HepG2 (cell line): ENCODE measurements around the gene INHBB. TPM values are rescaled to one million over a fixed set of nuclear protein-coding genes. Genes with fewer than 3 reads are reported as not detected.
A peak's percentile ranks its signal among the peaks of the same experiment; 100 is the strongest.

Experiments used
- ATAC-seq: fragments of 200-7000 bp; cut with Tn5 transposase; 3 replicates; pipeline ENCODE4 v1.9.1; 2020; ENCODE audit warnings: mild to moderate bottlenecking, moderate library complexity
- Bru-seq: library from RNA; stranded (reverse); fragments of 400-500 nt; gene quantifications from one replicate; lab custom pipeline; 2021; lab: Mats Ljungman, UMichigan
- BruChase-seq, 2 experiments: library from RNA; stranded (reverse); fragments of 400-500 nt; gene quantifications; one replicate each; lab custom pipeline; 2021; lab: Mats Ljungman, UMichigan
- BruUV-seq: library from RNA; stranded (reverse); fragments of 400-500 nt; replicated peaks from 2 replicates; lab custom pipeline; 2021; lab: Mats Ljungman, UMichigan
- CTCF ChIA-PET: fragments of 300-600 bp; formaldehyde crosslinking; extraction: SDS; loops from one replicate; lab custom pipeline; 2021; ENCODE audit warnings: low total read pairs, inconsistent platforms, low intra/inter-chr PET ratio; lab: Yijun Ruan, JAX
- POLR2A ChIA-PET: fragments of 350-600 bp; sonication (Branson Sonifier 250); formaldehyde crosslinking; loops from one replicate; lab custom pipeline; 2020; ENCODE audit warnings: antibody characterized with exemption, inconsistent platforms; lab: Yijun Ruan, JAX
- DNase-seq: peaks from one replicate; pipeline ENCODE4 v3.0.0-alpha.2; 2015; ENCODE audit warnings: low spot score
- FAIRE-seq: peaks from 3 replicates; lab custom pipeline; 2011; peaks lifted over from hg19 to GRCh38; lab: Jason Lieb, UNC
- H2AFZ ChIP-seq: one replicate; pipeline ENCODE4 v1.6.1; 2011; ENCODE audit warnings: low read length, inconsistent platforms
- H3K27ac ChIP-seq: fragments of 300-600 bp; 3 replicates; pipeline ENCODE4 v1.8.0; 2011; ENCODE audit warnings: mixed run types, mild to moderate bottlenecking, mixed read lengths, low read length, inconsistent platforms; ENCODE audit not compliant: insufficient read depth; ENCODE audit errors: extremely low read length
- H3K27me3 ChIP-seq, 2 experiments: fragments of 200-600 bp in 1 of 2; 2 replicates in 1 of 2; 3 replicates in 1 of 2; pipeline versions ENCODE4 v1.6.0 to v1.8.0; 2011; ENCODE audit warnings: low read length in 2 of 2, mild to moderate bottlenecking in 2 of 2, moderate library complexity in 2 of 2, inconsistent platforms in 1 of 2; ENCODE audit not compliant: insufficient read depth in 2 of 2, control insufficient read depth in 1 of 2
- H3K36me3 ChIP-seq, 2 experiments: fragments of 200-600 bp in 1 of 2; replicated peaks in 1 of 2; 2 replicates in 1 of 2; 3 replicates in 1 of 2; pipeline versions ENCODE4 v1.5.1 to v1.8.0; 2011; ENCODE audit warnings: low read length in 2 of 2, inconsistent platforms in 1 of 2; ENCODE audit not compliant: insufficient read depth in 2 of 2, control insufficient read depth in 1 of 2
- H3K4me1 ChIP-seq: 2 replicates; pipeline ENCODE4 v1.5.1; 2012; ENCODE audit warnings: low read length, inconsistent platforms; ENCODE audit not compliant: insufficient read depth
- H3K4me2 ChIP-seq: 2 replicates; pipeline ENCODE4 v1.6.0; 2011; ENCODE audit warnings: low read depth, low read length, inconsistent platforms
- H3K4me3 ChIP-seq, 3 experiments: fragments of 200-600 bp in 1 of 3; sonication (generic), shearing (Covaris generic) in 1 of 3; replicated peaks in 1 of 3; 2 replicates each; pipeline ENCODE4 v1.5.1; 2011 to 2016; ENCODE audit warnings: low read length in 3 of 3, inconsistent platforms in 2 of 3, low read depth in 2 of 3, mild to moderate bottlenecking in 2 of 3, control low read depth in 1 of 3, mixed read lengths in 1 of 3; ENCODE audit not compliant: insufficient read depth in 1 of 3
- H3K79me2 ChIP-seq: one replicate; pipeline ENCODE4 v1.6.1; 2011; ENCODE audit warnings: low read length, inconsistent platforms; ENCODE audit not compliant: insufficient read depth
- H3K9ac ChIP-seq: 2 replicates; pipeline ENCODE4 v1.6.0; 2011; ENCODE audit warnings: mild to moderate bottlenecking, low read depth, low read length, inconsistent platforms; ENCODE audit not compliant: insufficient read depth
- H3K9me3 ChIP-seq: 2 replicates; pipeline ENCODE4 v1.5.1; 2012; ENCODE audit warnings: mild to moderate bottlenecking, low read length
- H4K20me1 ChIP-seq: 2 replicates; pipeline ENCODE4 v1.6.0; 2011; ENCODE audit warnings: inconsistent platforms, mild to moderate bottlenecking, low read length, moderate library complexity; ENCODE audit not compliant: insufficient read depth
- BCL6 ChIP-seq: IDR thresholded peaks from 2 replicates; pipeline ENCODE4 v1.6.1; 2016; ENCODE audit warnings: missing genetic modification reagents, missing compliant biosample characterization
- DNMT1 ChIP-seq: sonication (generic); formaldehyde crosslinking; IDR thresholded peaks from 2 replicates; pipeline ENCODE4 v1.5.1; 2020; ENCODE audit warnings: mild to moderate bottlenecking, missing genetic modification reagents
- GATA4 ChIP-seq: sonication (generic); IDR thresholded peaks from 2 replicates; pipeline ENCODE4 v1.6.1; 2016; ENCODE audit warnings: antibody characterized with exemption, low read depth, borderline replicate concordance
- HES4 ChIP-seq: sonication (generic); formaldehyde crosslinking; IDR thresholded peaks from 2 replicates; pipeline ENCODE4 v1.9.0; 2021; ENCODE audit warnings: mild to moderate bottlenecking, missing genetic modification reagents, borderline replicate concordance
- POLR2AphosphoS2 ChIP-seq: IDR thresholded peaks from 2 replicates; pipeline ENCODE4 v1.6.1; 2011; ENCODE audit warnings: low read depth, low read length, improper control_type of control experiment
- RERE ChIP-seq: IDR thresholded peaks from 2 replicates; pipeline ENCODE4 v1.6.1; 2016; ENCODE audit warnings: low read depth, missing genetic modification reagents, missing compliant biosample characterization
- ZNF44 ChIP-seq: sonication (generic); formaldehyde crosslinking; IDR thresholded peaks from 2 replicates; pipeline ENCODE4 v1.5.1; 2020; ENCODE audit warnings: mild to moderate bottlenecking, missing genetic modification reagents
- ZNF749 ChIP-seq: sonication (generic); formaldehyde crosslinking; IDR thresholded peaks from 2 replicates; pipeline ENCODE4 v1.8.0; 2022; ENCODE audit warnings: mild to moderate bottlenecking, missing genetic modification reagents, moderate library complexity, borderline replicate concordance
- ZXDC ChIP-seq: sonication (generic); formaldehyde crosslinking; IDR thresholded peaks from 2 replicates; pipeline ENCODE4 v1.5.0; 2020; ENCODE audit warnings: mild to moderate bottlenecking, missing genetic modification reagents
- WGBS: methylation state at CpG from one replicate; pipeline ENCODE4 v1.1.6; 2017; ENCODE audit warnings: low lambda C conversion rate; 5-methylcytosine and 5-hydroxymethylcytosine counted together
- in situ Hi-C: cut with HindIII; loops from 2 replicates; pipeline ENCODE4 v1.10.0; 2017; ENCODE audit warnings: low pct_unique_long_range_greater_than_20kb; ENCODE audit not compliant: extremely low pct_ligation_motif_present
- intact Hi-C: fragments of 100-400 bp; cut with micrococcal nuclease; formaldehyde crosslinking; loops from one replicate; pipeline ENCODE4 v1.10.0; 2022; ENCODE audit not compliant: unreplicated experiment
- long read RNA-seq, 2 experiments: library from RNA in 1 of 2; library from polyadenylated mRNA in 1 of 2; stranded (forward) in 1 of 2; unstranded in 1 of 2; transcript quantifications; one replicate each; pipeline ENCODE4 v2.0.0, GENCODE V29; 2019 to 2022
- polyA minus RNA-seq, 3 experiments: library from RNA; depleted of rRNA, polyadenylated mRNA; stranded (reverse); fragments of >200 nt; gene quantifications; 2 replicates each; pipeline ENCODE4 v1.2.3, GENCODE V29; 2011; ENCODE audit warnings: low replicate concordance in 1 of 3
- polyA plus RNA-seq, 8 experiments: library from polyadenylated mRNA; depleted of rRNA in 3 of 8; stranded (reverse) in 7 of 8; unstranded in 1 of 8; fragments of >200 nt; fragmentation: Illumina TruSeq in 4 of 8; extraction: Trizol in 4 of 8; gene quantifications; 2 replicates each; pipeline versions ENCODE4 v1.2.1 to v1.2.3, GENCODE V29; 2011 to 2016; ENCODE audit warnings: low read depth in 4 of 8, missing spikeins in 1 of 8, mixed read lengths in 1 of 8; ENCODE audit not compliant: insufficient read depth in 1 of 8
- total RNA-seq, 5 experiments: library from RNA; depleted of rRNA; stranded (reverse); fragments of >200 nt; fragmentation: Illumina TruSeq; extraction: Trizol; gene quantifications; 2 replicates each; pipeline ENCODE4 v1.2.3, GENCODE V29; 2016; ENCODE audit warnings: low read depth in 1 of 5

The INHBB gene
- total RNA-seq (2016; rRNA removed; fragmentation: Illumina TruSeq; extraction: Trizol) (0.17 and 0.20 TPM in 2 replicates), polyA plus RNA-seq (2011; rRNA removed) (1.7 and 2.4 TPM in 2 replicates), polyA minus RNA-seq (2011; rRNA and poly(A)+ RNA removed; ENCODE audit: low replicate concordance) (4.0 TPM in 1 of 2 replicates, not detected in the other), Bru-seq, nascent RNA (percentile 42 among the genes with signal in this experiment), BruChase-seq, experiment 1, labeled RNA remaining after a 6-hour chase (percentile 66 among the genes with signal in this experiment), BruChase-seq, experiment 2, labeled RNA remaining after a 2-hour chase (percentile 55 among the genes with signal in this experiment)
- total RNA-seq (2016; cell fraction: cytosol; rRNA removed; fragmentation: Illumina TruSeq; extraction: Trizol; ENCODE audit: low read depth): not detected in 2 replicates
- 0.09 and 0.19 TPM in 2 replicates for total RNA-seq (2016; cell fraction: insoluble cytoplasmic fraction; rRNA removed; fragmentation: Illumina TruSeq; extraction: Trizol)
- total RNA-seq (2016; cell fraction: membrane; rRNA removed; fragmentation: Illumina TruSeq; extraction: Trizol): 0.09 and 0.10 TPM in 2 replicates
- total RNA-seq (2016; cell fraction: nucleus; rRNA removed; fragmentation: Illumina TruSeq; extraction: Trizol): 0.40 and 0.47 TPM in 2 replicates
- 2.2 and 2.3 TPM in 2 replicates for polyA plus RNA-seq (2011; cell fraction: cytosol; rRNA removed)
- polyA plus RNA-seq (2011; cell fraction: nucleus; rRNA removed): 2.0 and 2.4 TPM in 2 replicates
- polyA plus RNA-seq (2012): 0.34 and 0.88 TPM in 2 replicates
- 0.05 TPM in 1 of 2 replicates, not detected in the other for polyA plus RNA-seq (2016; cell fraction: cytosol; fragmentation: Illumina TruSeq; extraction: Trizol; ENCODE audit: low read depth)
- polyA plus RNA-seq (2016; cell fraction: insoluble cytoplasmic fraction; fragmentation: Illumina TruSeq; extraction: Trizol; ENCODE audit: low read depth): 0.10 and 0.17 TPM in 2 replicates
- polyA plus RNA-seq (2016; cell fraction: membrane; fragmentation: Illumina TruSeq; extraction: Trizol; ENCODE audit: low read depth): 0.06 TPM in 2 replicates
- 0.37 and 0.68 TPM in 2 replicates for polyA plus RNA-seq (2016; cell fraction: nucleus; fragmentation: Illumina TruSeq; extraction: Trizol; ENCODE audit: insufficient read depth, low read depth)
- polyA minus RNA-seq (2011; cell fraction: cytosol; rRNA and poly(A)+ RNA removed): 2.7 TPM in 2 replicates
- polyA minus RNA-seq (2011; cell fraction: nucleus; rRNA and poly(A)+ RNA removed): 0.90 and 1.1 TPM in 2 replicates
- long read RNA-seq, experiment 1, partial matches to known transcripts: 0 of 1 reads
- long read RNA-seq, experiment 1, other reads (novel, unspliced or antisense): 0 of 1 reads
- long read RNA-seq, experiment 2, partial matches to known transcripts: 0 of 7 reads
- long read RNA-seq, experiment 2, other reads (novel, unspliced or antisense): 3 of 7 reads

- peaks cover 8% of the 10 kb centered on the region; the same call in 1 of the 2 replicates for H4K20me1 ChIP-seq
- intact Hi-C loops (no loop called here), in situ Hi-C loops (loop anchor here (5.0 to 10.0 kb wide), 2 partner anchors 51 to 169 kb away; no protein-coding TSS in a partner anchor)
- no peak for DNase-seq
- H3K36me3 ChIP-seq: no peaks in the 10 kb centered on the region
- peaks cover 37% of the 10 kb centered on the region for H3K4me1 ChIP-seq
- no peak for FAIRE-seq
- no peaks in the 10 kb centered on the region for H3K79me2 ChIP-seq
- ChIA-PET POLR2A (no interaction called here), CTCF (no interaction called here)
- H2AFZ ChIP-seq: no peak within 1 kb of the TSS
- peak within 1 kb of the TSS; percentile 29 to 57 (median 38); a peak in 4 of 6 replicates for H3K4me3 ChIP-seq
- no TSS peak for BruUV-seq
- 58% methylated on average over 5 of the region's 99 CpGs for WGBS
- no peak for ATAC-seq
- peak within 1 kb of the TSS; percentile 54 for H3K4me2 ChIP-seq
- H3K27ac ChIP-seq: no peak within 1 kb of the TSS
- peaks cover 24 to 86% of the 10 kb centered on the region in 2 experiments; a peak in 4 of 5 replicates for H3K27me3 ChIP-seq
- no peaks in the 10 kb centered on the region for H3K9me3 ChIP-seq
- H3K9ac ChIP-seq: no peak within 1 kb of the TSS
- no peak for TF ChIP-seq GATA4
- TF ChIP-seq ZNF44 (CRISPR knock-in tag): no peak
- TF ChIP-seq POLR2AphosphoS2: no peak
- peak; percentile 14; the same call in 1 of the 2 replicates for TF ChIP-seq DNMT1
- peak; percentile 64 for TF ChIP-seq HES4 (CRISPR knock-in tag)
- TF ChIP-seq BCL6 (CRISPR knock-in tag): peak; percentile 15; the same call in 1 of the 2 replicates
- TF ChIP-seq ZXDC (CRISPR knock-in tag): peak; percentile 17; the same call in 1 of the 2 replicates
- TF ChIP-seq RERE: no peak
- TF ChIP-seq ZNF749 (CRISPR knock-in tag): no peak
These were observed at the start of gene INHBB for GRCh38 chr2:120346026-120346666. TSS of gene INHBB (plus strand) at chr2:120346136. CDS start at chr2:120346189, 53 bp downstream.
